ENCODE measurements around the gene ERMAP. TPM values are rescaled to one million over a fixed set of nuclear protein-coding genes. Genes with fewer than 3 reads are reported as not detected.

ERMAP gene
- total and polyA plus RNA-seq, 10 of the 15 experiments (the other 5 are each of a cell fraction or from before 2014, with no cell fraction given), result 1.4 to 6.8 (median 4.1) TPM

GRCh38 chr1:42806171-42806570 is 10.8 kb upstream of the ERMAP start:
- no peak for ATAC-seq
- H3K4me1 ChIP-seq (ENCODE audit: control insufficient read depth, insufficient read depth, low read length), result no peaks in the 10 kb centered on the region
- no peaks in the 10 kb centered on the region for H3K36me3 ChIP-seq (ENCODE audit: control insufficient read depth in 2 of 2, insufficient read depth in 2 of 2, low read length in 1 of 2)
- intact Hi-C loops (cut with micrococcal nuclease; ENCODE audit: unreplicated experiment), result no loop called here
- no peak overlapping the region for H3K4me3 ChIP-seq
- ChIA-PET RAD21 (ENCODE audit: unreplicated experiment) (no interaction called here), CTCF (interaction anchor here (1.4 kb wide), 1 partner anchor 10 kb away, joined by 3 read pairs; no protein-coding TSS in a partner anchor), SMC1A (ENCODE audit: uncharacterized antibody, unreplicated experiment) (no interaction called here), POLR2A (interaction anchor here (0.5 to 1.2 kb wide), 2 partner anchors 10 to 468 kb away, joined by 3 to 5 read pairs; partner anchors contain the start of gene ERMAP)
- BruUV-seq (replicated peaks), result no TSS peak
- H3K9me3 ChIP-seq (replicated peaks; ENCODE audit: control insufficient read depth, insufficient read depth, low read length), result no peaks in the 10 kb centered on the region
- DNase-seq (ENCODE audit: low read depth, low spot score), result no peak
- H3K9ac ChIP-seq (ENCODE audit: control insufficient read depth, insufficient read depth, low read length), result no peak overlapping the region
- no peak overlapping the region for H3K4me2 ChIP-seq (ENCODE audit: control insufficient read depth, insufficient read depth)
- no peak overlapping the region for H2AFZ ChIP-seq (ENCODE audit: control insufficient read depth, low read depth, low read length)
- in situ Hi-C loops (cut with MboI), result no loop called here
- no peaks in the 10 kb centered on the region for H3K27me3 ChIP-seq (replicated peaks in 1 of 2; ENCODE audit: control insufficient read depth in 2 of 2, insufficient read depth in 2 of 2, low read length in 1 of 2)
- no peak for TF ChIP-seq ZBTB11 (CRISPR knock-in tag; IDR thresholded peaks at IDR 0.05)
- TF ChIP-seq KDM1A (IDR thresholded peaks at IDR 0.05; ENCODE audit: borderline replicate concordance), result no peak
- TF ChIP-seq TARDBP (IDR thresholded peaks at IDR 0.05; ENCODE audit: borderline replicate concordance), result no peak
- TF ChIP-seq BACH1 (IDR thresholded peaks at IDR 0.05; ENCODE audit: borderline replicate concordance), result no peak
- no peak for TF ChIP-seq TCF3 (IDR thresholded peaks at IDR 0.05; ENCODE audit: borderline replicate concordance, insufficient read depth, low read depth, low read length)
- TF ChIP-seq HDAC6 (IDR thresholded peaks at IDR 0.05; ENCODE audit: unreplicated experiment), result no peak
- no peak for TF ChIP-seq BCLAF1 (IDR thresholded peaks at IDR 0.05)
- TF ChIP-seq MTA2 (IDR thresholded peaks at IDR 0.05; ENCODE audit: low read depth), result no peak
- no peak for TF ChIP-seq POLR2AphosphoS5 (IDR thresholded peaks at IDR 0.05; ENCODE audit: low read length)
- no peak for FAIRE-seq
- no peaks in the 10 kb centered on the region for H4K20me1 ChIP-seq (ENCODE audit: control insufficient read depth, insufficient read depth)
- no peaks in the 10 kb centered on the region for H3K79me2 ChIP-seq (ENCODE audit: control insufficient read depth, insufficient read depth, low read length)
- H3K27ac ChIP-seq (ENCODE audit: control insufficient read depth, insufficient read depth), result no peak overlapping the region
